ENCODE data around the gene UBXN10.

Gene UBXN10

GRCh38 chr1:20184481-20184900 lies 1.4 kb upstream of the UBXN10 start:
- no peak for DNase-seq

- peak; percentile 85 for DNase-seq
These were observed 681 bp upstream of the UBXN10 start for GRCh38 chr1:20184997-20185833.

DNA sequence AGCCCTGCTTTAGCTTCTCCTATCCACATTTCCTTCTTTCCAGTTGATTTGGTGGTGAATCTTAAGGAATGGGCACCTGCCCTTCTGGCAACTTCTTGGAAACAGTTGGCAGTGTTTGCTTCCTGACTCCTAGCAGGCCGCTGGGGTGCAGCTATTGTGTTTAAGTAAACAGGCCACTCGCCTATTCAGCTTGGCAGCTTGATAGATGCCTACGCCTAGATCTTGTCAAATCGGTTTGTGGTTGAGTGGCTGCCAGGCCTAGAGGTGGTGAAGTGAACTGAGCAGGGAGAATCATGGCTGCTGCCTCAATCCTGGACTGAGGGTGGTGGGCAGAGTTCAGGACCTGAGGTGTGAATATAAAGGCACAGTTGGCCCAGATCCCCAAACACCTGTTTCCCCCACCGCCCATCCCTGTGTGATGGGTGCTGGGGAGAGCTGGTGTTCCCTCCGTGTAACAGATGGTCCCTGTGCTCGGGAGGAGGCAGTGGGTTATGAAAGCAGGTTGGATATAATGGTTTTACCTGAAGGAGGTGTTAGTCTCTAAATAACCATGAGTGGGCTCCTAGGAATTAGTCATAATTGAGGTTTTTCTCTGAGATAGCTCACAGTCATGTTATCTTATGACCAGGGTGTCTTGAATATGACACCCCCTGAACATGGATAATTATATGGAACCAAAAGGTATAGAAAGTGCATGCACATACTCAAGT lies 1.4 kb downstream of the UBXN10 start:
- DNase-seq = peak; percentile 70

DNA sequence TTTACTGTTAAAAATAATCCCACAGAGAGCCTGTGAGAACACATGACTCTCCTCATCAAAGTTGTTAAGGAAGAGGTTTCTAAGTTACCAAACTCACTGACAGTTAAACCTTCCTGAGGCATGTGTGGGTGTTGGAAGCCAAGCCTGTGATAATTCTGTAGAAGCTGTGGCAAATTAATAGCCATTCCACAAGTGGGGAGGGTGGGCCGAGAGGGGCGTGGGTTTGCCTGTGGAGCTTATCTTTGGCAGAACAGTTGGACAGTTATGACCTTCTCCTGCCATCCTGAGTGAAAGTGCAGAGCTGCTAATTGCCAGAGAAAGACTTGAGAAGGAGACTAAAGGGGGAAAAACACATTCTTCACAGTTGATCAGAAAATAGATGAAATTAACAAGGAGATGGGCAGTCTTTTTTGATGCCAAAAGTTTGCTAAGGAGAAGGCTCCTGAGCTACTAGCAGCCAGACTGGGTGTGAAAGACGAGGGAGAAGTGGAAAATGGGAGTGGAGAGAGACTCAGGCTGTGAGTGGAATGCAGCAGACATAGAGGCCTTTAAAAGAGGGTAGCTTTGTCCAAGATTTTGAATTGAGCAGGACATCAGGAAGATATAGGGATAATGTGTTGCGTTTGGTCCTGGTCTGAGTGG lies 2.0 kb downstream of the UBXN10 start:
- DNase-seq = no peak

- DNase-seq = no peak
These were observed 2.5 kb downstream of the UBXN10 start for GRCh38 chr1:20188455-20188817.

DNA sequence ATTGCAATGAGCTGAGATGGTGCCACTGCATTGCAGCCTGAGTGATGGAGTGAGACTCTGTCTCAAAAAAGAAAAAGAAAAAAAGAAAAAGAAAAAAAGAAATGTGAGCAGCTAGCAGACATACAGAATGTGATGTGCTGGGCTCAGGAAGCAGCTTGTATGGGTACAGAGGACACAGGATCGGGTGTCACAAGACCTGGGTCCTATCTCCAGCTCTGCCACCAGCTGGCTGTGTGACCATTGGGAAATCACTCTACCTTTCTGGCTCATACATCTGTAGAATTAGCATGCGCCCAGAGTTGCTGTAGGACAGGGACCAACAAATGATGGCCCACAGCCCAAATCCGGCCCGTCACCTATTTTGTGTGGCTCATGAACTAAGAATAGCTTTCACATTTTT lies 3.8 kb downstream of the UBXN10 start:
- no peak for DNase-seq

DNA sequence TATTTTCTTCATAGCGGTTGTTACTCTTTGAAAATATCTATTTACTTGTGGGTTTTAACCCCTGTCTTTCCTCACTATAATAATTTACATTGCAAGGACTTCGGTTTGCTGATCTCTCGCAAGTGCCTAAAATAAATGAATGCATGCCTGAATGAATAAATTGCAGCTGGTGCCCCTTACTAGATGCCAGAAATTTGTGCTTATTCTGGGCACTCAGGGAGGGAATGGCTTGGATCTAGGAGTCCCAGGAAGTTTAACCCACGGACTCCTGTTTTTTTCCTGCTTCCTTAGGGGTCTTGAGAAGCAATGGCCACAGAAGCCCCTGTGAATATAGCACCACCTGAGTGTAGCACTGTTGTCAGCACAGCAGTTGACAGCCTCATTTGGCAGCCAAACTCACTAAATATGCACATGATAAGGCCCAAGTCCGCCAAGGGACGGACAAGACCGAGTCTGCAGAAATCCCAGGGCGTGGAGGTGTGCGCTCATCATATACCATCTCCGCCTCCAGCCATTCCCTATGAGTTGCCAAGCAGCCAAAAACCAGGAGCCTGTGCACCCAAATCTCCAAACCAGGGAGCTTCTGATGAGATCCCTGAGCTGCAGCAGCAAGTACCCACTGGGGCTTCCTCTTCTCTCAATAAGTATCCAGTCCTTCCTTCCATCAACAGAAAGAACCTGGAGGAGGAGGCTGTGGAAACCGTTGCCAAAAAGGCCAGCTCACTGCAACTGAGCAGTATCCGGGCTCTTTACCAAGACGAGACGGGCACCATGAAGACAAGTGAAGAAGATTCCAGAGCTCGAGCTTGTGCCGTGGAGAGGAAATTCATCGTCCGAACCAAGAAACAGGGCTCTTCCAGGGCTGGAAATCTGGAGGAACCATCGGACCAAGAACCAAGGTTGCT lies 4.6 kb downstream of the UBXN10 start:
- no peak for DNase-seq

- DNase-seq = no peak
These were observed 5.5 kb downstream of the UBXN10 start for GRCh38 chr1:20191266-20191825.

DNA sequence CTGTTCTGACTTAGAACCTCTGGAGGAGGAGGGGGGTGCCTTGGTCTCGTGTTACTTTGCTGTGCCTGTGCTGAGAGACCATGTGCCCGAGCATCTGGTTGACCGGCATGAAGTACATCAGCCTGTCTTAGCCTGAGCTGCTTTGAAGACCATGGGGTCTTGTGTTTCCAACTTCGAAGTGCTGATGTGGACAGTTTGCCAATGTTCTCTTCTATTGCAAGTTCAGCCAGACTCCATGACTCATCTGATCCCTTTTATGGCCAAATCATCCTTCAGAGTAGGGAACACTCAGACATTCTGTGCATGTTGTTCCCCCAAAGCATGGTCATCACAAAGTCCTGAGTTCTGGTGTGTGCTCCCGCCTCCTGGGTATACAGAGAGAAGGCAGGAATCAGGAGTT lies 6.5 kb downstream of the UBXN10 start:
- no peak for DNase-seq

DNA sequence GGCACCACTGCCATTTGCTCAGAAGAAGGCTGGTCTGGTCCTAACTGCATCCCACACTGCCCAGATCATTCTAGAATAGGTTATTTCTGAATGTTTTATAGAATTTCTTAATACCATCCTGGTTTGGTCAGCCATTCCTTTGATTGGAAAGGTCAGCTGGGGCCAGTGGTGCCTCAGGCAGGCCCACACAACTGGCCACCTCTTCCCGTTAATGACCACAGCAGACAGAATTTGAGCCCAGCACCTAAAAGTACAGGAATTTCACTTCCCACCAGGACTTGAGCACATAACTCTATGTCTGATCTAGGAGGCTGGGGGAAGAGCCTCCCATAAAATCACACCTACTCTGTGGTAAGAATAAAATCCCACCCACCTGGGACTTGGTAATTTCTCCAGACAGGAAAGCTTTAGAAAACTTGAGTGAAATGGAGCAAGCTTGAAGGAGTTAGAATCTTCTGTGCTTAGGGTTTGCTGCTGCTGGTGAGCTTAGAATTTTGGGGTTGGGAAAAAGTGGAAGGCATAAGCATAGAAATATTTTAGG lies 7.0 kb downstream of the UBXN10 start:
- DNase-seq = no peak

DNA sequence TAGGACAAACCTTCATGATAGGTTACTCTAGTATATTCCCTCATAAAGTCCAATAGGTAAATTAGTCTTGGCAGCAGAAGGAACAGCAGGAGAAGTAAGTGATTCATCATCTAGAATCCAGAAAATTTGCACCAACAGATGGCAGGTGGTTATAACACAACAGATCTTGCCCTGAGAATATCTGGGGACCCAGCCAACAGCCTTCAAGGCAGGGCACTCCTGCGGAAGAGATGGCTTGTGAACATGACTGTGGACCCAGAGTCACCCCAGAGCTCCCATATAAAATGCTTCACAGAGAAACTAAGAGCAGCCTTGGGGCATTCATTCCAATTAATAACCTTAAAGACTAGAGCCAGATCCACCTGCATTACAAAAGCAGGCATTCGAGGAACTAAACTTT lies 8.3 kb downstream of the UBXN10 start:
- no peak for DNase-seq

DNA sequence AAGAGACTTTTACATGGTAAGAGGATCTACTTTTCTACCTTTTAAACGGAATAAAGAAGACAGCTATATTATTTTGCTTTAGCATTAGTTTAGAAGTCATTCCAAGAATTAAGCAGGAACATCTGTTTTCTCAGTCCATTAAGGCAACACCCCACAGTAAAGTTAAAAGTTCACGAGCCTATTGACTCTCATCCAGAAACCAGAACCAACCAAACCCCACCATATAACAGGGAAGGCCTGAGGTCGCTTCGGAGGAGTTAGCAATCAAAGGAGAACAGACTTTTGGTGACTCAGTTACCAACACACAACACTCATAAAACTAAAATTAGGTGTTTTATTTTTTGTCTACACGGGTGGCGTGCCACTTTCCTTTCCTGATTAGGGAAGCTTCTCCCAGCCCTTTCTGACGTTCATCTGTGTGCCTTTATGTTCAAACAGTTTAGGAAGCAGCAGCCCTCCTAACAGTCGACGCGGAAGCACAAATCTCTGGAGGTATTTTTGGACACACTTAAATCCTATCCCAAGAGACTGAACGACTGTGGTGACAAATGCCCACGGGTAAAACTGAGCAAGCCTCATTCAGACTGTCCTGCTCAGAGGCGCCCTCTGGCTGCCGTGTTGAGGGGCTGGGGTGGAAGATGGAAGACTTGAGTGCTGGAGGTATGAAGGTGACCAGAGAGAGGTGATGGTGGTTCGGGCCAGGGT lies 9.0 kb downstream of the UBXN10 start:
- peak; percentile 90 for DNase-seq

DNA sequence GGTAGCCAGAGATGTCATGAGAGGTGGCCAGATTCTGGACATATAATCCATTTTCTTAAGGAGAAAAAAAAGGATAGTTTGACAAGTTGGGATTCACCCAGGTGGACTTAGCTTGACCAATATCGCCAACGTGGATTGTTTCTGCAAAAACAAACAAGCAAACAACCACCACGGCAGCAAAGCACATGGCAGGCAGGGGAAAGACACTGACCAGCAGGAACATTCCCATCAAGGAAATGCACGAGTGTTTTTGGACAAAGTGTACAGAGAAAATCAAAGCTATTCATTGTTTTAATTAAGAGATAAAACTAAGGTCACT lies 9.5 kb downstream of the UBXN10 start:
- no peak for DNase-seq

- no peak for DNase-seq
These were observed 11.5 kb downstream of the UBXN10 start for GRCh38 chr1:20197329-20197791.

DNA sequence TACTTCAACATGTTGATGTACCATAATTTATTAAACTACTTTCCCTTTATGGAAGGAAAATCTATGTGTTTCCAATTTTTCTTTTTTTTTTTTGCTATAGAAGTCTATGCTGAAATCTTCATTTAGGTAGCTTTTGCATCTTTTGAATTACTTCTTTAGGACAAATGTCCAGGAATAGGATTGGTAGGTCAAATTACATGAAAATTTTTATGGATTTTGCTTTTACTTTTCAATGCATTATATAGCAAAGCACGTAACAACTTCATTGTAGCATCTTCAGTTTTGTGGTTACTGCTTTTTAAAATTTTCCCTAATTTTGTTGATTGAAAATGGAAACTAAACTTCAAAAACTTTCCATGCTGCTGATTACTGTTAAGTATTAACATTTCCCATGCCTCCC lies 12.4 kb downstream of the UBXN10 start:
- DNase-seq = no peak

DNA sequence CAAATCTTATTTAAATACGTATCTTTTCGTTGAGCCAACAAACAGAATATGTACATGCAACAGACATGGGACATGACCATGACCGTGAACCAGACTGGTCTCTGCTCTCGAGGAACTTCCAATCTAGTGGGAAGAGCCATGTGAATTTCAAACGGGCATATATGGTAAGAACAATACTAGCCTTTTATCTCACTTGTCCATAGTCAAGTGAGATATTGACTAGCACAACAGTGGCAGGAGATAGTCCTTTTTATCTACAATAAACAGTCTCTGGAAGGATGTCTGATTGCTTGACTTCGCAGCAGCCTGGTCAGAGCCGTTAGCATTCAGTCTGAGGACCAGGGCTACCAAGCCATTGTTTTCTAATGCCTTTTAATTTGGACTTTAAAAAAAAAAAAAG lies 13.0 kb downstream of the UBXN10 start:
- no peak for DNase-seq

GRCh38 chr1:20199403-20199802 lies 13.5 kb downstream of the UBXN10 start:
- DNase-seq = no peak

GRCh38 chr1:20199840-20200239 lies 13.9 kb downstream of the UBXN10 start:
- DNase-seq = no peak

DNA sequence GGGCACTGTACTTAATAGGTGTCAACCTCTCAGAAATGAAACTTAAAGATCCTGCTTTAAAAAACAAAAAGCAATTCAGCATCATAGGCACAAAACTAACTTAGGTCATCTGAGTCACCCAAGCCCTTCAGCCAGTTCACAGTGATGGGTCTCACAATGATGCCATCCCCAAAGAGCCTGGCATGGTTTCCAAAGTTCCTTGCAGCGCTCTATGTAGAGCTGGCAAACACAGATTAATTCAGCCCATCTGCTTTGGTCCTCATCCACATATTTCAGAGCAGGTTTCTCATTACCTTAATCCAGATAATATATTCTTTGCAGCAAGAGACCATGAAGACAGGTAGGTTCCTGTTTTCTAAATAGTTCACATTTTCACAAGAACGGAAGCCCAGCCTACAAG lies 15.1 kb downstream of the UBXN10 start:
- no peak for DNase-seq

GRCh38 chr1:20202166-20202565 lies 16.3 kb downstream of the UBXN10 start:
- peak; percentile 50 for DNase-seq

GRCh38 chr1:20207546-20207945 lies 21.6 kb downstream of the UBXN10 start:
- peak; percentile 8 for DNase-seq

GRCh38 chr1:20209471-20209870 lies 23.6 kb downstream of the UBXN10 start:
- DNase-seq = peak; percentile 36
